ENCODE measurements around the gene LIPH.

LIPH gene

GRCh38 chr3:185539934-185540333 lies 12.5 kb downstream of the LIPH start:
- no peak for DNase-seq

GRCh38 chr3:185537369-185537970 lies 14.9 kb downstream of the LIPH start:
- no peak for DNase-seq

GRCh38 chr3:185534511-185534910 lies 17.9 kb downstream of the LIPH start:
- no peak for DNase-seq

- DNase-seq = no peak
These were observed 19.5 kb downstream of the LIPH start for GRCh38 chr3:185532901-185533300.

- DNase-seq = no peak
These were observed 21.5 kb downstream of the LIPH start for GRCh38 chr3:185530856-185531255.

- no peak for DNase-seq
These were observed 23.9 kb downstream of the LIPH start for GRCh38 chr3:185528532-185528931.

- DNase-seq = no peak
These were observed 25.0 kb downstream of the LIPH start for GRCh38 chr3:185527364-185527763.

- no peak for DNase-seq
These were observed 25.9 kb downstream of the LIPH start for GRCh38 chr3:185526349-185526951.

GRCh38 chr3:185521349-185522138 lies 30.8 kb downstream of the LIPH start:
- DNase-seq = no peak

GRCh38 chr3:185519021-185519420 lies 33.4 kb downstream of the LIPH start:
- no peak for DNase-seq

GRCh38 chr3:185517387-185518130 lies 34.8 kb downstream of the LIPH start:
- no peak for DNase-seq

- DNase-seq = no peak
These were observed 40.7 kb downstream of the LIPH start for GRCh38 chr3:185511711-185512110.

GRCh38 chr3:185508335-185508991 lies 43.9 kb downstream of the LIPH start:
- DNase-seq = no peak

- no peak for DNase-seq
These were observed 44.5 kb downstream of the LIPH start for GRCh38 chr3:185507883-185508282.

- no peak for DNase-seq
These were observed 47.8 kb downstream of the LIPH start for GRCh38 chr3:185504636-185505035.

- no peak for DNase-seq
These were observed 48.9 kb downstream of the LIPH start for GRCh38 chr3:185503521-185503920.

- no peak for DNase-seq
These were observed 49.4 kb downstream of the LIPH start for GRCh38 chr3:185502987-185503386.

GRCh38 chr3:185498503-185499396 lies 53.6 kb downstream of the LIPH start, which contains the start of gene TMEM41A:
TMEM41A (minus strand) TSS chr3:185499035; CDS start chr3:185498961, 74 bp downstream.
- peak; percentile 62 to 95 for DNase-seq

GRCh38 chr3:185490241-185490640 lies 62.1 kb downstream of the LIPH start:
- DNase-seq = no peak

- no peak for DNase-seq
These were observed 62.9 kb downstream of the LIPH start for GRCh38 chr3:185489462-185489861.

GRCh38 chr3:185488465-185488864 lies 63.9 kb downstream of the LIPH start:
- no peak for DNase-seq

GRCh38 chr3:185486394-185486793 lies 66.0 kb downstream of the LIPH start:
- DNase-seq = no peak
